ENCODE data around the gene CMIP.

Gene CMIP

GRCh38 chr16:81468269-81468902 lies 23.8 kb downstream of the CMIP start:
- H3K4me1 ChIP-seq = no peaks in the 10 kb centered on the region
- H3K79me2 ChIP-seq = peaks cover 47% of the 10 kb centered on the region
- no peak overlapping the region for H3K4me3 ChIP-seq (ENCODE audit: low read depth, low read length)
- H3K36me3 ChIP-seq (ENCODE audit: control insufficient read depth, insufficient read depth, low read length) = no peaks in the 10 kb centered on the region
- no peak overlapping the region for H3K4me2 ChIP-seq (ENCODE audit: low read length)
- no peak overlapping the region for H2AFZ ChIP-seq
- H3K27ac ChIP-seq = no peak overlapping the region
- no peak for TF ChIP-seq CTCF (IDR thresholded peaks at IDR 0.05)
- H3K9me3 ChIP-seq (ENCODE audit: control insufficient read depth, low read length) = no peaks in the 10 kb centered on the region
- H3K9ac ChIP-seq = no peak overlapping the region
- no peaks in the 10 kb centered on the region for H3K27me3 ChIP-seq (ENCODE audit: control insufficient read depth, insufficient read depth, low read length)

- Histone ChIP-seq H3K9ac (no peak overlapping the region), H3K36me3 (ENCODE audit: control insufficient read depth, insufficient read depth, low read length) (no peaks in the 10 kb centered on the region), H2AFZ (no peak overlapping the region), H3K4me2 (ENCODE audit: low read length) (no peak overlapping the region), H3K4me1 (no peaks in the 10 kb centered on the region), H3K27me3 (ENCODE audit: control insufficient read depth, insufficient read depth, low read length) (no peaks in the 10 kb centered on the region), H3K4me3 (ENCODE audit: low read depth, low read length) (no peak overlapping the region), H3K27ac (no peak overlapping the region), H3K79me2 (peaks cover 42% of the 10 kb centered on the region), H3K9me3 (ENCODE audit: control insufficient read depth, low read length) (no peaks in the 10 kb centered on the region)
- no peak for TF ChIP-seq CTCF (IDR thresholded peaks at IDR 0.05)
Measured at GRCh38 chr16:81469183-81469677, 24.6 kb downstream of the CMIP start.

GRCh38 chr16:81469710-81470535 lies 25.3 kb downstream of the CMIP start:
- H3K27ac ChIP-seq = no peak overlapping the region
- no peak overlapping the region for H3K4me3 ChIP-seq (ENCODE audit: low read depth, low read length)
- H3K9ac ChIP-seq = no peak overlapping the region

GRCh38 chr16:81470796-81471636 lies 26.4 kb downstream of the CMIP start:
- no peaks in the 10 kb centered on the region for H3K4me1 ChIP-seq
- H3K4me2 ChIP-seq (ENCODE audit: low read length) = no peak overlapping the region
- H3K27me3 ChIP-seq (ENCODE audit: control insufficient read depth, insufficient read depth, low read length) = no peaks in the 10 kb centered on the region
- no peak overlapping the region for H3K4me3 ChIP-seq (ENCODE audit: low read depth, low read length)
- H3K27ac ChIP-seq = no peak overlapping the region
- H3K9me3 ChIP-seq (ENCODE audit: control insufficient read depth, low read length) = no peaks in the 10 kb centered on the region
- no peak overlapping the region for H2AFZ ChIP-seq
- no peaks in the 10 kb centered on the region for H3K36me3 ChIP-seq (ENCODE audit: control insufficient read depth, insufficient read depth, low read length)
- TF ChIP-seq CTCF (IDR thresholded peaks at IDR 0.05) = no peak
- no peak overlapping the region for H3K9ac ChIP-seq
- peaks cover 28% of the 10 kb centered on the region for H3K79me2 ChIP-seq

More at GRCh38 chr16:81469710-81470535, 25.3 kb downstream of the CMIP start:
- no peak for TF ChIP-seq CTCF (IDR thresholded peaks at IDR 0.05)
- Histone ChIP-seq H2AFZ (no peak overlapping the region), H3K79me2 (peaks cover 37% of the 10 kb centered on the region), H3K27me3 (ENCODE audit: control insufficient read depth, insufficient read depth, low read length) (no peaks in the 10 kb centered on the region), H3K36me3 (ENCODE audit: control insufficient read depth, insufficient read depth, low read length) (no peaks in the 10 kb centered on the region), H3K4me1 (no peaks in the 10 kb centered on the region), H3K4me2 (ENCODE audit: low read length) (no peak overlapping the region), H3K9me3 (ENCODE audit: control insufficient read depth, low read length) (no peaks in the 10 kb centered on the region)

Measured in parathyroid adenoma (tissue), 2 donors.